Measurements from ENCODE around the gene STK31. TPM values are rescaled to one million over a fixed set of nuclear protein-coding genes. Genes with fewer than 3 reads are reported as not detected.
"Not testable (repeated sequence)": the region's sequence is repeated elsewhere in the genome, so short reads cannot be mapped to it uniquely, and the experiment has no call there.

Gene STK31
- total and polyA plus RNA-seq, 5 experiments from 2014 or later, result 0.85 to 1.1 TPM; not detected in 3

GRCh38 chr7:23852135-23852534 lies 142.1 kb downstream of the STK31 start:
- no peak for DNase-seq
- peaks cover 0 to 3% (median under 1%) of the 10 kb centered on the region in 3 donors for H3K36me3 Mint-ChIP-seq
- peaks cover 2 to 64% (median 31%) of the 10 kb centered on the region in 9 donors for H3K9me3 Mint-ChIP-seq

GRCh38 chr7:23852988-23853387 lies 143.0 kb downstream of the STK31 start:
- Mint-ChIP-seq H3K27me3 (peaks cover 0 to 12% (median 5%) of the 10 kb centered on the region in 5 donors), H3K9me3 (peaks cover 0 to 57% (median 23%) of the 10 kb centered on the region in 9 donors), H3K4me1 (no peaks in the 10 kb centered on the region), H3K36me3 (peaks cover 0 to 3% (median 0%) of the 10 kb centered on the region in 3 donors), H3K4me3 (no peak overlapping the region), H3K27ac (no peak overlapping the region)
- DNase-seq, result no peak
- ATAC-seq, result no peak
- POLR2A ChIA-PET, result no interaction called here

More at GRCh38 chr7:23852135-23852534, 142.1 kb downstream of the STK31 start:
- Mint-ChIP-seq H3K4me1 (no peaks in the 10 kb centered on the region), H3K27me3 (peaks cover 0 to 16% (median 5%) of the 10 kb centered on the region in 5 donors), H3K27ac (no peak overlapping the region), H3K4me3 (no peak overlapping the region)
- ATAC-seq, result no peak
- POLR2A ChIA-PET, result no interaction called here

DNA sequence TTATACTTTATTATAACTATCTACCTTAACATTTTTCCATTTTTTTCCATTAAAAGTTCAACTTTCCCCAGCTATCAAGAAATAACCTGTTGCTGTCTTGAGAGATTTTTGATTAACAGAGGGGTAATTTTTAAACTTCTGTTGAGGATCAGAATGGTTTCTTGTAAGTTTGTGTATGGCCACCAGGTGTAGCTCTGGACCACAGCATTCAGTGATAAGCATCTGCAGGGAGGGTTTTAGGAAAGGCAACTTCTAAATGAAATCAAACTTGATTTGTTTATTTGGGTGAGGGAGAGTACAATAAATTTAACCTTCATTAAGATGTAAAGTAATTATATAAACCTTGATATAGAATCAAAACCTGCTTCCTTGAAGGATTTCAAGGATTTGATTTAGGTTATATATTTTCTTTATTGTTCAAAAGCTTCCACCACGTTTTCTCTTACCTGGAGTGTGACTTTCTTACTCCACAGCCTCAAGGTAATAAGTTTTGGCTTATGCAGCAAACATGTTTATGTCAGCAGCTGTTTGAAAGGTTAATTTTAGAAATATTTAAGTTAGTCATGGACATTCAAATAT lies 153.3 kb downstream of the STK31 start:
- ATAC-seq (no peak), DNase-seq (peak in 2 of 10 donors; percentile 4 to 9)
- Mint-ChIP-seq H3K36me3 (no peaks in the 10 kb centered on the region), H3K27me3 (peaks cover 0 to 12% (median 7%) of the 10 kb centered on the region in 5 donors), H3K4me3 (no peak overlapping the region), H3K4me1 (no peaks in the 10 kb centered on the region), H3K27ac (no peak overlapping the region), H3K9me3 (no peaks in the 10 kb centered on the region)
- POLR2A ChIA-PET, result no interaction called here

DNA sequence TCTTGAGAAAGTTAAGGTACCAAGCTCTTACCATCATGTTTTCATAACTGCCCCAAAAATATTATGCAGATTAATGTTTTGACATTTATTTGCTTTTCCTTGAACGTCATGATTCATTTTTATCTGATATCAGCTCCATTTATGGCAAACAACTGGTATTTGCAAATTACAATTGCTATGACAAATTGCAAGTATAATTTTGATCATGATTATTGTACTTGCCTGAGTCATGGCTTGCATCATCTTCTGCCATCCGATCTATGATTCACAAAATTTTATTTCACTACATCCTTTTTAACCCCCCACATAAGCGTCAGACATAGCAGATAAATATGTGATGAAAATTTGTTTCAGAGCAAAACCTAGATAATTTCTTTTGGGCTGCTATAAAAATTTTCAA lies 155.0 kb downstream of the STK31 start:
- Mint-ChIP-seq H3K27me3 (peaks cover 1 to 29% (median 15%) of the 10 kb centered on the region in 5 donors), H3K9me3 (peaks cover 0 to 6% (median 0%) of the 10 kb centered on the region in 9 donors), H3K27ac (no peak overlapping the region), H3K4me1 (no peaks in the 10 kb centered on the region), H3K4me3 (no peak overlapping the region), H3K36me3 (no peaks in the 10 kb centered on the region)
- POLR2A ChIA-PET, result no interaction called here
- DNase-seq (no peak), ATAC-seq (no peak)

DNA sequence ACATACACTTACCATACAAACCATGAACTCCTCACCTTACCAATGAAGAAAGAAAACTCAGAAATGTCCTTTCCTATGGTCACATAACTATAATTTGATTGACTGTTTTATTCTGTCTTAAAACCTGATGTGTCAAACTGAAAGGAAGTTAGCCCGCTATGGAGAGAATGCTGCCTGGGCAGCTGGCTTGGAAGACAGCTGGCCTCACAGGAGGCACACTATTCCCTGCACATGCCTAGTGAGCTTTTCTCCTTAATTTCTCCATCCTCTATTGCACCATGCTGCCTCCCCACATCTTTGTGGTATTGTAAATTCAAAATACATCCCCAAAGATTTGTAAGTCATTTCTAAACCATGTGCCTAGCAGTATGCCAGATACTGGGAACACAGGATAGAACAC lies 163.3 kb downstream of the STK31 start:
- POLR2A ChIA-PET, result no interaction called here
- Mint-ChIP-seq H3K27me3 (peaks cover 22 to 50% (median 26%) of the 10 kb centered on the region in 5 donors), H3K27ac (no peak overlapping the region), H3K36me3 (no peaks in the 10 kb centered on the region), H3K9me3 (peaks cover 0 to 14% (median 0%) of the 10 kb centered on the region in 9 donors), H3K4me3 (no peak overlapping the region), H3K4me1 (no peaks in the 10 kb centered on the region)
- no peak for ATAC-seq
- no peak for DNase-seq

GRCh38 chr7:23876526-23876925 lies 166.5 kb downstream of the STK31 start:
- H3K36me3 Mint-ChIP-seq, H3K27ac Mint-ChIP-seq, H3K4me3 Mint-ChIP-seq, H3K9me3 Mint-ChIP-seq, ATAC-seq, DNase-seq, POLR2A ChIA-PET, H3K4me1 Mint-ChIP-seq: not testable (repeated sequence)
- peaks cover 15 to 40% (median 16%) of the 10 kb centered on the region in 5 donors for H3K27me3 Mint-ChIP-seq

Other genes with a start within 250 kb of the STK31 start
- gene IGF2BP3, start 239.7 kb upstream of the STK31 start, total RNA-seq, result not detected
- under 1 TPM in 2 of 3 donors, not detected in 1; 0.09 to 0.64 TPM for gene IGF2BP3, start 239.7 kb upstream of the STK31 start, polyA plus RNA-seq
- 100 to 1,000 TPM; 155 to 157 TPM for gene TRA2A, start 178.2 kb upstream of the STK31 start, total RNA-seq
- 10 to 100 TPM; 33.7 to 57.7 (median 54.7) TPM for gene TRA2A, start 178.2 kb upstream of the STK31 start, polyA plus RNA-seq
- gene CCDC126, start 112.8 kb upstream of the STK31 start, total RNA-seq, result 10 to 100 TPM; 15.0 to 15.5 TPM
- 10 to 100 TPM in 2 of 3 donors, 1 to 10 TPM in 1; 7.8 to 13.8 (median 11.7) TPM for gene CCDC126, start 112.8 kb upstream of the STK31 start, polyA plus RNA-seq
- gene FAM221A, start 30.0 kb upstream of the STK31 start, total RNA-seq, result 1 to 10 TPM; 7.6 to 8.0 TPM
- 1 to 10 TPM; 1.8 to 6.1 (median 5.0) TPM for gene FAM221A, start 30.0 kb upstream of the STK31 start, polyA plus RNA-seq

All from naive thymus-derived CD8-positive, alpha-beta T cell (primary cell).